ENCODE results near the gene KLHDC4.
"Not testable (repeated sequence)": the region's sequence is repeated elsewhere in the genome, so short reads cannot be mapped to it uniquely, and the experiment has no call there.

Gene KLHDC4

DNA sequence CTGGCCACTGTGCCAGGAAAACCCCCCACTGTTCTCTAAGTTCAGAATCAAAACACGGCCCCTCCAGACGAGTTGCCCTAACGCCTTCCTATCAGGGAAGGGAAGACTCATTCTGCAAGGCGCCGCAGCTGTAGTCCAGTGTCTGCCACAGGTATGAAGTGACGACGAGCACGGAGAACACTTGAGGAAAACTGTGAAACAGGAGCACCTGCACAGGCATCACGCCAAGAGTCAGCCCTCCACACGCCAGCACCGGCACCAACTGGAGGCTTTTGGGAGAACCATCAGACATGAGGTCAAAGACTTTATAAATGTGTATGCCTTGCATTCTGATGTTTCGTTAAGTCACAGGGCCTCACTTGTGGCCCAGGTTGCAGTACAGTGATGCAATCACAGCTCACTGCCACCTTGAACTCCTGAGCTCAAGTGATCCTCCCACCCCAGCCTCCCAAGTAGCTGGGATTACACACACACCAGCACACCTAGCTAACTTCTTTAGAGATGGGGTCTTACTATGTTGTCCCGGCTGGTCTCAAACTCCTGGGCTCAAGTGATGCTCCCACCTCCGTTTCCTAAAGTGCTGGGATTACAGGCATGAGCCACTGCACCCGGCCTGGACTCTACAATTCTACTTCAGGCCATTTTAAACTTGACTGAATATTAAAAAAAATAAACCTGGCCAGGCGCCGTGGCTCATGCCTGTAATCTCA lies 22.9 kb downstream of the KLHDC4 start:
- no peak for DNase-seq (ENCODE audit: low spot score)

- DNase-seq (ENCODE audit: low spot score), result no peak
Observed at GRCh38 chr16:87741700-87742415, 23.9 kb downstream of the KLHDC4 start.

DNA sequence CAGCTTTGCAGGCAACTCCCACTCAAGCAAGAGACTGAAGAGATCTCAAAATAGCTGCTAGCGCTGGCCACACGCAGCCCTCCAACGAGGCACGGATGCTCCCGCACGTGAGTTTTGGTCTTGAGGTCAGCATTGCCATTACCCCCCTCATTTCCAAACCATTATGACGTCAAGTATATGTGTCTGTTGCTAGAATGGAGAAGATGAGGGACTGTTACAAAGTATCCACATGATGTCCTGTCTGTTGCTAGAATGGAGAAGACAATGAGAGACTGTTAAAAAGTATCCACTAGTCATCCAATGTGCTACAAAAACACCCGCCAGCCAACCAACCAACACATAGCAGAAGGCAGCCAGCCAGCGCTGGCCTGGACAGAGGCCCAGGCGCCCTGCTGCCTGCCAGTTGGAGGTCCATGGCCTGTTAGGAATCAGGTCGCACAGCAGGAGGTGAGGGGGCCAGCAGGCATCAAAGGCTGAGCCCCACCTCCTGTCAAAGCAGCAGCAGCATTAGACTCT lies 24.8 kb downstream of the KLHDC4 start:
- no peak for DNase-seq (ENCODE audit: low spot score)

GRCh38 chr16:87740441-87740840 lies 25.3 kb downstream of the KLHDC4 start:
- DNase-seq (ENCODE audit: low spot score), result no peak

DNA sequence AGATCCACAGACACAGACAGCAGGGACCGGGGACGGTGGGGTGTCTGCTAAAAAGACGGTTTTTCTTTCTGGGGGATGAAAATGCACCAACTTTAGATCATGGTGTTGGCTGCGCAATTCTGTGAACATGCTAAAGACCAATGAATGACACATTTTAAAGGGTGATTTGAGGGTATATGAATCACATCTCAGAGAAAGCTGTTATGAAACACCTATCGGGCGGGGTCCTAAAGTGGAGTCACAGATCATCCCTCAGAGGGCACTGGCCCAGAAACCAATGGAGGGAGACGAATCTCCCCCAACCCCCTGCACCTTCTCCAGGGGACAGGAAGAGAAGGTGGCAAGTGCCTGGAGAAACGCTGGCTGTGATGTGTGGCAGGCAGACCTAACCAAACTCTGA lies 26.0 kb downstream of the KLHDC4 start:
- no peak for DNase-seq (ENCODE audit: low spot score)

GRCh38 chr16:87736008-87736382 lies 29.8 kb downstream of the KLHDC4 start:
- no peak for DNase-seq (ENCODE audit: low spot score)

GRCh38 chr16:87735270-87736007 lies 30.3 kb downstream of the KLHDC4 start:
- DNase-seq (ENCODE audit: low spot score), result no peak

DNA sequence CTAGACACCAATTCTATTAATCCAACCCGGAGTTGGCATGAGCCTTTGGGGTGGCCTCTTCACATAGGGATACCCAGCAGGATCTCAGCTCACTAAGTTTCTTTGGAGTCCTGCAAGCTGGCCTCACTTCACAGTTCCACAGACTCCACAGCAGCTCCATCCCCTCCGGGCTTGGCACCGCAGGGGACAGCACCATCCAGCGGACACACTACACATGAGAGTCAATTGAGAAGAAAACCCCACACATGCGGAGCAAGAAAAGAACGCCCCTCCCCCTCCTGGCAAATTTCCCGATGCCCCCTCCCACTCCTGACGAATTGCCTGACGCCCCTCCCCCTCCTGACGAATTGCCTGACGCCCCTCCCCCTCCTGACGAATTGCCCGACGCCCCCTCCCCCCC lies 31.1 kb downstream of the KLHDC4 start:
- no peak for DNase-seq (ENCODE audit: low spot score)

DNA sequence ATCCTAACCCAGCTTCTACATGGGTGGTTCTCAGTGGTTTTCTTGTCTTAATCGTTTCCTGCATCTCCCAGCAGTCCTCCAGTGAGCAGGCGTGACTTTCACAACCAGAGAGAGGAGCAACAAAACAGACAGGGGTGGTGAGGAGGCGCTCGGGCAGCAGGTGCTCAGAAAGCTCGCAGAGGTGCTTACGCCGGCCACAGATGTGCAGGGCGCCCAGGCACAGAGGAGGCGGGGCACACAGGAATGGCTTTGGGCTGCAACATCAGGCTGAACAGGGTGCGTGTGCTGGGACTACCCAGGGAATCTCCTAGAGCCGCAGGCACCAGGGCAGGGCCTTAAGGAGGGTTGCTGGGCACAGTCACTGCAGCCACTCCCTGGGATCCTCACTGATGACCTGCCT lies 32.6 kb downstream of the KLHDC4 start:
- DNase-seq (ENCODE audit: low spot score), result no peak

- DNase-seq (ENCODE audit: low spot score), result no peak
Observed at GRCh38 chr16:87731607-87732006, 34.2 kb downstream of the KLHDC4 start.

- no peak for DNase-seq (ENCODE audit: low spot score)
Observed at GRCh38 chr16:87729266-87729954, 36.4 kb downstream of the KLHDC4 start.

DNA sequence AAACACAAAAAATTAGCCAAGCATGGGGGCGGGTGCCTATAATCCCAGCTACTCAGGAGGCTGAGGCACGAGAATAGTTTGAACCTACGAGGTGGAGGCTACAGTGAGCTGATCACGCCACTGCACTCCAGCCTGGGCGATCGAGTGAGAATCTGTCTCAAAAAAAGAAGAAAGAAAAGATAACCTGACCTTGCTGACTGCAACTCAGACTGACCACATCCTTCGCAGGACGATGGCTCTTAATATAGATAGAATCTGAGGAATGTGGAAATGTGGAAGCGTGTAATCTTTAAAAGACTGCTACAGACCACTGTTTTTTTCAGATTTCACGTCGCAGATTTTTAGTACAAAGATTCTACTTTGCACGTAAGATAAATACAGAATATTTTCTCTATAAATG lies 37.8 kb downstream of the KLHDC4 start:
- no peak for DNase-seq (ENCODE audit: low spot score)

DNA sequence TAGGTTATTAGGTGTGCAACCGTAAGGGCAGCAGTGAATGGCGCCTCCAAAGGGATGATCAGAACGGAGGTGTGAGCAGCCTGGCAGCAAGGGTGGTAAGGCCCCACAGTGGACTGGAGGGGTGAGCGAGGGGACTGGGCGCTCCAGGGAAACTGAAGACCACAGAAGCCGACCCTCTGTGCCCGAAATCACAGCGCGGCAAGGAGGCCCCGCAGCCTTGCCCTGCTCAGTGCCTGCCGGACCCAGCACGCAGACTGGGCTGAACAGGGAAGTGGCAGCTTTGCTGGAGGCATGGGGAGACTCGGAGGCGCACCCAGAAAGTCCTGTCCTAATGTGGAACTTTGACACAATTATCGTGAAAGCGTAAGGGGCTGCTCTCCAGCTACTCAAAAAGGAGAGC lies 38.4 kb downstream of the KLHDC4 start:
- no peak for DNase-seq (ENCODE audit: low spot score)

- DNase-seq (ENCODE audit: low spot score), result not testable (repeated sequence)
Observed at GRCh38 chr16:87726577-87726976, 39.2 kb downstream of the KLHDC4 start.

- DNase-seq (ENCODE audit: low spot score), result no peak
Observed at GRCh38 chr16:87725596-87726235, 40.1 kb downstream of the KLHDC4 start.

DNA sequence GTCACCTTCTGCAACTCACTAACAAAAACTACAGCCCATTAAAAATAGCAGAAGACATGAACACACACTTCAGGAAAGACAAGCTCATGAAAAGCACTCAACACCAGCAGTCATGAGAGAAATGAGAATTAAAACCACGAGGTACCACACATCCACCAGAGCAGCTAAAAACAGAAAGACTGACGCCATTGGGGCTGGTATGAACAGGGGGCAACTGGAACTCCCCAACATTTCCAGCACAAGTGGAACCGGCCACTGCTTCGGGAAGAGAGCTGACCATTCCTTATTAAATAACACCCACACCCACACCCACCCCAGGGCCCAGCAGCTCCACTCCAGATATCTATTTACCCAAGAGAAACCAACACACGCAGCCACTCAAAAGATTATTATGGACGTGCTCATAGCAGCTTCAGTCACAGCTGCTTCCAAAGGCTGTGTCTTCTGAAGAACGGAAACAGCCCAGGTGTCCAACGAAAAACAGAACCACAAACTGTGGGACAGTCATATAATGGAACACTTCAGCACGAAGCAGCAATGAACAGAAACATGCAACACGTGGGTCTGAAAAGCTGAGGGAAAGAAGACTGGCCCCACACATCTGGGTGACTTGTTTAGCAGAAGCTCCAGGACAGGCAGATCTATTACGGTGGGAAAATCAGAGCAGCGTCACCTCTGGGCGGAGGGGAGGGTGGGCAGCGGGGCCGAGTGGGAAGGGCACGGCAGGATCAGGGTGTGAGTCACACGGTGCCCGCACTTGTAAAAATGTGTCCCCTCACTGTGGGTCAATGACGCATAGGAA lies 41.1 kb downstream of the KLHDC4 start:
- no peak for DNase-seq (ENCODE audit: low spot score)

- DNase-seq (ENCODE audit: low spot score), result peak; percentile 75
Observed at GRCh38 chr16:87723226-87723623, 42.6 kb downstream of the KLHDC4 start.

- DNase-seq (ENCODE audit: low spot score), result no peak
Observed at GRCh38 chr16:87722590-87723225, 43.1 kb downstream of the KLHDC4 start.

DNA sequence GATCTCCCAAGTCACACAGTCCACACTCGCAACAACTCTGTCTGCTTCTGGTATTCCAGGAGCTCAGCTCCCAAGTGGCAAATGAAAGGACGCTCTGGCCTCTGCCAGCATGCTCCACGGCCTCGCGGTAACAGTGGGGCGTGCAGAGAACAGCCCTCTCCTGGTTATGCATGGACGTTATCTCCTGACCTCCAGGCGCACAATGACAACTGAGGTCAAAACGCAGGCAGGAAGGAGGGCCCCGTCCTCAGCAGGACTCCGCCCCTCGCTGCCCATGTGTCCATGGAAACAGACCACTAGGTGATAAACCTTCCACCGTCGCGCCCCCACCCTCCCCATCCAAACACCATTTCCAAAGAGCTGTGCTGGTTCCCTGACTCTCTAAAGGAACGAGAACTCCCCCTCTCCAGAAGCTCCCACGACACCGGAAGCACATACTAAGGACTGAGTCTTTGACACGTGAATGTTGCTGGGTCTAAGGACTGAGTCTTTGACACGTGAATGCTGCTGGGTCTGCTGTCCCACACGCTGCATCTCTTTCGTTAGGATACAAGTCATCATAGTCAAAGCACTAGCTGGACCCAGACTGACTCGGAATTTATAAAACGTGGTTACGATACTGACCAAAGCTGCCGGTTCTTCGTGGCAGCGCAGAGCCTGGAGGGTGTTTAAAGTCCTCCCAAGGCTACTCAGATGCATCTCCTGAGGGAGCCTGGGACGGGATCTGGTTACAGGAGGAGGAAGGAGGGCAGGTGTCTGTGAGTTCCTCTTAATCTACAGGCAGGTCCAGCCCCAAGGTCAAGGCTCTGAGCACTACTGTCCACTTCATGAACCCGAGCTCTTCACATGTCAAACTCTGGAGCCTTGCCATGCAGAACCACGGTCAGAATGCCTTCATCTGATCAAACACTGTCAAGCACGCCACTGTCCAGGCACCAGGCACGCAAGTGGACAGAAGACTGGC lies 43.9 kb downstream of the KLHDC4 start:
- DNase-seq (ENCODE audit: low spot score), result no peak
